ENCODE results near the gene UNKL. TPM values are rescaled to one million over a fixed set of nuclear protein-coding genes. Genes with fewer than 3 reads are reported as not detected.

Gene UNKL
- total and polyA plus RNA-seq, 8 donors = 4.4 to 22.1 (median 10.2) TPM

GRCh38 chr16:1320097-1320496, 94.4 kb downstream of the UNKL start:
- Histone ChIP-seq H3K4me3 (no peak overlapping the region), H3K27ac (no peak overlapping the region), H3K27me3 (no peaks in the 10 kb centered on the region), H3K36me3 (peaks cover 8 to 78% (median 41%) of the 10 kb centered on the region in 3 donors), H3K4me1 (no peaks in the 10 kb centered on the region), H3K9me3 (no peaks in the 10 kb centered on the region)
- DNase-seq (no peak), FAIRE-seq (no peak), ATAC-seq (no peak)
- intact Hi-C loops (cut with DNase I) = no loop called here
- no peak for TF ChIP-seq CTCF (IDR thresholded peaks at IDR 0.05)
- 84 to 88% methylated on average over 12 of the region's 12 CpGs for WGBS, 2 donors

GRCh38 chr16:1319041-1319440, 95.5 kb downstream of the UNKL start:
- FAIRE-seq (no peak), ATAC-seq (no peak), DNase-seq (no peak)
- intact Hi-C loops (cut with DNase I) = no loop called here
- WGBS, 2 donors = 93 to 94% methylated on average over 33 of the region's 33 CpGs
- no peaks in the 10 kb centered on the region for H3K9me3 ChIP-seq
- no peaks in the 10 kb centered on the region for H3K27me3 ChIP-seq
- H3K36me3 ChIP-seq = peaks cover 12 to 79% (median 48%) of the 10 kb centered on the region in 3 donors
- TF ChIP-seq CTCF (IDR thresholded peaks at IDR 0.05) = no peak
- H3K4me1 ChIP-seq = no peaks in the 10 kb centered on the region
- no peak overlapping the region for H3K4me3 ChIP-seq
- no peak overlapping the region for H3K27ac ChIP-seq

- H3K4me1 ChIP-seq = no peaks in the 10 kb centered on the region
- DNase-seq (no peak), ATAC-seq (peak in 1 of 4 donors; percentile 9), FAIRE-seq (no peak)
- no peaks in the 10 kb centered on the region for H3K9me3 ChIP-seq
- intact Hi-C loops (cut with DNase I) = no loop called here
- H3K36me3 ChIP-seq = peaks cover 9 to 80% (median 43%) of the 10 kb centered on the region in 3 donors
- H3K4me3 ChIP-seq = no peak overlapping the region
- no peak overlapping the region for H3K27ac ChIP-seq
- TF ChIP-seq CTCF (IDR thresholded peaks at IDR 0.05) = no peak
- no peaks in the 10 kb centered on the region for H3K27me3 ChIP-seq
- 81 to 82% methylated on average over 9 of the region's 9 CpGs for WGBS, 2 donors
Observed at GRCh38 chr16:1318268-1318545, 96.3 kb downstream of the UNKL start.

- Histone ChIP-seq H3K9me3 (no peaks in the 10 kb centered on the region), H3K27me3 (no peaks in the 10 kb centered on the region), H3K36me3 (peaks cover 9 to 80% (median 42%) of the 10 kb centered on the region in 3 donors), H3K27ac (no peak overlapping the region), H3K4me3 (no peak overlapping the region), H3K4me1 (no peaks in the 10 kb centered on the region)
- intact Hi-C loops (cut with DNase I) = no loop called here
- ATAC-seq = no peak
- 89 to 90% methylated on average over 32 of the region's 32 CpGs for WGBS, 2 donors
- FAIRE-seq = no peak
- TF ChIP-seq CTCF (IDR thresholded peaks at IDR 0.05) = no peak
- no peak for DNase-seq
Observed at GRCh38 chr16:1317479-1318267, 96.8 kb downstream of the UNKL start.

GRCh38 chr16:1316033-1316405, 98.5 kb downstream of the UNKL start:
- no peak overlapping the region for H3K27ac ChIP-seq
- WGBS, 2 donors = 89 to 92% methylated on average over 14 of the region's 14 CpGs
- no peak overlapping the region for H3K4me3 ChIP-seq
- H3K4me1 ChIP-seq = peaks cover 8 to 14% (median 13%) of the 10 kb centered on the region in 3 donors
- H3K9me3 ChIP-seq = no peaks in the 10 kb centered on the region
- H3K36me3 ChIP-seq = peaks cover 9 to 69% (median 40%) of the 10 kb centered on the region in 3 donors
- intact Hi-C loops (cut with DNase I) = no loop called here
- no peak for TF ChIP-seq CTCF (IDR thresholded peaks at IDR 0.05)
- DNase-seq = no peak
- H3K27me3 ChIP-seq = no peaks in the 10 kb centered on the region
- no peak for ATAC-seq
- no peak for FAIRE-seq

Measured in pancreas (tissue), 10 donors.